Skeletal muscle satellite cell (primary cell): ENCODE results near the gene SYDE2.

Source experiments
- H3K27me3 ChIP-seq: 2 replicates; pipeline ENCODE4 v1.7.0; 2013; ENCODE audit warnings: low read length; ENCODE audit not compliant: control insufficient read depth, insufficient read depth
- H3K36me3 ChIP-seq: 2 replicates; pipeline ENCODE4 v1.7.0; 2013; ENCODE audit warnings: mild to moderate bottlenecking, control low read depth, low read length; ENCODE audit not compliant: insufficient read depth
- H3K4me1 ChIP-seq: 2 replicates; pipeline ENCODE4 v1.7.0; 2013; ENCODE audit warnings: low read length; ENCODE audit not compliant: control insufficient read depth, insufficient read depth
- H3K4me2 ChIP-seq: 2 replicates; pipeline ENCODE4 v1.7.0; 2013; ENCODE audit warnings: mild to moderate bottlenecking, low read length
- H3K4me3 ChIP-seq: 2 replicates; pipeline ENCODE4 v1.7.0; 2013; ENCODE audit warnings: low read length
- H3K9ac ChIP-seq: 2 replicates; pipeline ENCODE4 v1.7.0; 2013; ENCODE audit warnings: mild to moderate bottlenecking, low read depth, low read length, moderate library complexity
- H3K9me3 ChIP-seq: replicated peaks from 2 replicates; pipeline ENCODE4 v1.7.0; 2013; ENCODE audit warnings: mild to moderate bottlenecking, control low read depth, low read length

SYDE2 gene

GRCh38 chr1:85134583-85135391 is 66.0 kb downstream of the SYDE2 start:
- Histone ChIP-seq H3K9me3 (no peaks in the 10 kb centered on the region), H3K4me2 (no peak overlapping the region), H3K27me3 (peaks cover 8% of the 10 kb centered on the region), H3K9ac (no peak overlapping the region), H3K4me1 (no peaks in the 10 kb centered on the region), H3K36me3 (no peaks in the 10 kb centered on the region), H3K4me3 (no peak overlapping the region)

GRCh38 chr1:85133565-85134159 is 67.2 kb downstream of the SYDE2 start:
- H3K27me3 ChIP-seq = peaks cover 10% of the 10 kb centered on the region
- H3K4me2 ChIP-seq = no peak overlapping the region
- H3K4me3 ChIP-seq = no peak overlapping the region
- no peak overlapping the region for H3K9ac ChIP-seq
- H3K36me3 ChIP-seq = no peaks in the 10 kb centered on the region
- no peaks in the 10 kb centered on the region for H3K4me1 ChIP-seq
- H3K9me3 ChIP-seq = no peaks in the 10 kb centered on the region

GRCh38 chr1:85132078-85132720 is 68.6 kb downstream of the SYDE2 start:
- Histone ChIP-seq H3K4me1 (no peaks in the 10 kb centered on the region), H3K36me3 (no peaks in the 10 kb centered on the region), H3K9ac (no peak overlapping the region), H3K27me3 (peaks cover 10% of the 10 kb centered on the region), H3K4me2 (no peak overlapping the region), H3K4me3 (no peak overlapping the region), H3K9me3 (no peaks in the 10 kb centered on the region)

- no peaks in the 10 kb centered on the region for H3K36me3 ChIP-seq
- no peak overlapping the region for H3K9ac ChIP-seq
- H3K27me3 ChIP-seq = peaks cover 10% of the 10 kb centered on the region
- no peak overlapping the region for H3K4me3 ChIP-seq
- no peaks in the 10 kb centered on the region for H3K4me1 ChIP-seq
- no peaks in the 10 kb centered on the region for H3K9me3 ChIP-seq
- H3K4me2 ChIP-seq = no peak overlapping the region
These were observed 72.5 kb downstream of the SYDE2 start for GRCh38 chr1:85128316-85128715.

- Histone ChIP-seq H3K4me2 (no peak overlapping the region), H3K9ac (no peak overlapping the region), H3K4me1 (no peaks in the 10 kb centered on the region), H3K4me3 (no peak overlapping the region), H3K36me3 (no peaks in the 10 kb centered on the region), H3K27me3 (peaks cover 6% of the 10 kb centered on the region), H3K9me3 (no peaks in the 10 kb centered on the region)
These were observed 74.9 kb downstream of the SYDE2 start for GRCh38 chr1:85125891-85126290.

- Histone ChIP-seq H3K27me3 (peaks cover 6% of the 10 kb centered on the region), H3K9me3 (no peaks in the 10 kb centered on the region), H3K4me2 (no peak overlapping the region), H3K4me3 (no peak overlapping the region), H3K36me3 (no peaks in the 10 kb centered on the region), H3K4me1 (no peaks in the 10 kb centered on the region), H3K9ac (no peak overlapping the region)
These were observed 76.7 kb downstream of the SYDE2 start for GRCh38 chr1:85124091-85124490.

GRCh38 chr1:85122169-85122568 is 78.6 kb downstream of the SYDE2 start:
- H3K4me1 ChIP-seq = no peaks in the 10 kb centered on the region
- no peaks in the 10 kb centered on the region for H3K27me3 ChIP-seq
- no peaks in the 10 kb centered on the region for H3K9me3 ChIP-seq
- no peak overlapping the region for H3K9ac ChIP-seq
- H3K4me3 ChIP-seq = no peak overlapping the region
- H3K36me3 ChIP-seq = no peaks in the 10 kb centered on the region
- H3K4me2 ChIP-seq = no peak overlapping the region

GRCh38 chr1:85121744-85122143 is 79.1 kb downstream of the SYDE2 start:
- Histone ChIP-seq H3K9ac (no peak overlapping the region), H3K4me1 (no peaks in the 10 kb centered on the region), H3K4me2 (no peak overlapping the region), H3K36me3 (no peaks in the 10 kb centered on the region), H3K27me3 (no peaks in the 10 kb centered on the region), H3K9me3 (no peaks in the 10 kb centered on the region), H3K4me3 (no peak overlapping the region)

- Histone ChIP-seq H3K36me3 (no peaks in the 10 kb centered on the region), H3K9ac (no peak overlapping the region), H3K9me3 (no peaks in the 10 kb centered on the region), H3K4me1 (no peaks in the 10 kb centered on the region), H3K4me2 (no peak overlapping the region), H3K27me3 (no peaks in the 10 kb centered on the region), H3K4me3 (no peak overlapping the region)
These were observed 82.1 kb downstream of the SYDE2 start for GRCh38 chr1:85118751-85119150.

- H3K4me1 ChIP-seq = no peaks in the 10 kb centered on the region
These were observed 84.0 kb downstream of the SYDE2 start for GRCh38 chr1:85116856-85117255.

GRCh38 chr1:85115933-85116332 is 84.9 kb downstream of the SYDE2 start:
- H3K9me3 ChIP-seq = no peaks in the 10 kb centered on the region
- H3K36me3 ChIP-seq = no peaks in the 10 kb centered on the region
- no peak overlapping the region for H3K9ac ChIP-seq
- no peaks in the 10 kb centered on the region for H3K27me3 ChIP-seq
- no peak overlapping the region for H3K4me2 ChIP-seq
- no peaks in the 10 kb centered on the region for H3K4me1 ChIP-seq
- H3K4me3 ChIP-seq = no peak overlapping the region

More at GRCh38 chr1:85116856-85117255, 84.0 kb downstream of the SYDE2 start:
- Histone ChIP-seq H3K9me3 (no peaks in the 10 kb centered on the region), H3K4me2 (no peak overlapping the region), H3K36me3 (no peaks in the 10 kb centered on the region), H3K4me3 (no peak overlapping the region), H3K27me3 (no peaks in the 10 kb centered on the region), H3K9ac (no peak overlapping the region)
